ENCODE measurements around the gene NRARP.

DNA sequence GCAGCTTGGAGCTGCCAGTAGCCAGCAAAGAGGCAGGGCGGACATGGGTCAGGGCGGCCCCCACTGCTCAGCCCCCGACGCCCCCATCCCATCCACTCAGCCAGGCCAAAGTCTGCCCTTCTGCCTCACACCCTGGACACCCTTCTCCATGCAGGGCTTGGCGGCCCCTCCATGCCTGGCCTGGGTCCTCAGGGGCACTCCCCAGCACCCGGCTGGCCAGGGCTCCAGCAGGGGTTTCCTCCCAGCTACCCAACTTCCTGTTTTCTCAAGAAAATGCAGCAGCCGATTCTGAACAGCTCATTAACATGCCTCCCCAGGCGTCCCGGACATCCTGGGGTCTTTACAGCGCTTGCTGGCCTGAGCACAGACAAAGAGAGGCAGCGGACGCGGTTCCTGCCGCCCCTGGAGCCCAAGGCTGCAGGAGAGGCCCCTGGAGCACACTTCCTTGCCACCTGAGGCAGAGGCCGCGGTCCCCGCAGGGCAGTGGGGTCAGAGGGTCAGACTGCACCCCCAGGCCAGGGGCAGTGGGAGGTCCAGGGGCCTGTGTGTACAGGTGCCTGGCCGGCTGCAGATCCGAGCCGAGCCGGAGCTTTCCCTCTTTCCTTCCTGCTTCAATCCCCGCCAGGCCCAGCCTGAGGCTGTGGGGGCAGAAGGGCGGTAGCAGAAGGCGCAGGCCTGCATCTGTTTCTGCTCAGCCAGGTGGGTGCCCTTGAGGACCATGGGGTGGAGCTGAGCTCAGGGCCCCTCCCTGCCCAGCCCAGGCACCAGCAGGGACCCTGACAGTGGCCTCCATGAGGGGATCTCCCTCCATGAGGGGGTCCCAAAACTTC lies 18.7 kb upstream of the NRARP start:
- TF ChIP-seq, protein P1, sequence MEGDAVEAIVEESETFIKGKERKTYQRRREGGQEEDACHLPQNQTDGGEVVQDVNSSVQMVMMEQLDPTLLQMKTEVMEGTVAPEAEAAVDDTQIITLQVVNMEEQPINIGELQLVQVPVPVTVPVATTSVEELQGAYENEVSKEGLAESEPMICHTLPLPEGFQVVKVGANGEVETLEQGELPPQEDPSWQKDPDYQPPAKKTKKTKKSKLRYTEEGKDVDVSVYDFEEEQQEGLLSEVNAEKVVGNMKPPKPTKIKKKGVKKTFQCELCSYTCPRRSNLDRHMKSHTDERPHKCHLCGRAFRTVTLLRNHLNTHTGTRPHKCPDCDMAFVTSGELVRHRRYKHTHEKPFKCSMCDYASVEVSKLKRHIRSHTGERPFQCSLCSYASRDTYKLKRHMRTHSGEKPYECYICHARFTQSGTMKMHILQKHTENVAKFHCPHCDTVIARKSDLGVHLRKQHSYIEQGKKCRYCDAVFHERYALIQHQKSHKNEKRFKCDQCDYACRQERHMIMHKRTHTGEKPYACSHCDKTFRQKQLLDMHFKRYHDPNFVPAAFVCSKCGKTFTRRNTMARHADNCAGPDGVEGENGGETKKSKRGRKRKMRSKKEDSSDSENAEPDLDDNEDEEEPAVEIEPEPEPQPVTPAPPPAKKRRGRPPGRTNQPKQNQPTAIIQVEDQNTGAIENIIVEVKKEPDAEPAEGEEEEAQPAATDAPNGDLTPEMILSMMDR (IDR thresholded peaks at IDR 0.05; ENCODE audit: low read length), result no peak
- TF ChIP-seq EZH2 (optimal IDR thresholded peaks at IDR 0.05; ENCODE audit: low read depth, low read length), result no peak
